Fibroblast of gingiva (primary cell): Measurements from ENCODE around the gene COL6A1.
"Not testable (repeated sequence)": the region's sequence is repeated elsewhere in the genome, so short reads cannot be mapped to it uniquely, and the experiment has no call there.

Experiments used
- DNase-seq: peaks from one replicate; pipeline ENCODE4 v3.0.0-alpha.2; 2011; ENCODE audit warnings: low read depth

COL6A1 gene

GRCh38 chr21:45969921-45970673, 11.5 kb upstream of the COL6A1 start:
- no peak for DNase-seq

GRCh38 chr21:45970674-45971615, 10.6 kb upstream of the COL6A1 start:
- DNase-seq: peak; percentile 44

- DNase-seq: peak; percentile 95
Observed at GRCh38 chr21:45971616-45972352, 9.8 kb upstream of the COL6A1 start.

GRCh38 chr21:45972353-45972715, 9.2 kb upstream of the COL6A1 start:
- DNase-seq: no peak

GRCh38 chr21:45972716-45973474, 8.7 kb upstream of the COL6A1 start:
- peak; percentile 94 for DNase-seq

GRCh38 chr21:45973475-45974072, 8.0 kb upstream of the COL6A1 start:
- DNase-seq: peak; percentile 86

GRCh38 chr21:45974073-45975019, 7.2 kb upstream of the COL6A1 start:
- DNase-seq: peak; percentile 57

- DNase-seq: no peak
Observed at GRCh38 chr21:45975020-45975666, 6.4 kb upstream of the COL6A1 start.

GRCh38 chr21:45975667-45976409, 5.7 kb upstream of the COL6A1 start:
- DNase-seq: not testable (repeated sequence)

- no peak for DNase-seq
Observed at GRCh38 chr21:45976701-45977311, 4.8 kb upstream of the COL6A1 start.

GRCh38 chr21:45977396-45977795, 4.2 kb upstream of the COL6A1 start:
- DNase-seq: no peak

- no peak for DNase-seq
Observed at GRCh38 chr21:45979141-45979631, 2.4 kb upstream of the COL6A1 start.

- DNase-seq: no peak
Observed at GRCh38 chr21:45979651-45980050, 1.9 kb upstream of the COL6A1 start.

- DNase-seq: no peak
Observed at GRCh38 chr21:45980271-45980670, 1.3 kb upstream of the COL6A1 start.

- DNase-seq: no peak
Observed at GRCh38 chr21:45980697-45981096, 873 bp upstream of the COL6A1 start.

- DNase-seq: no peak
Observed at GRCh38 chr21:45982092-45982757, 655 bp downstream of the COL6A1 start.

- DNase-seq: no peak
Observed at GRCh38 chr21:45982758-45983648, 1.4 kb downstream of the COL6A1 start.
